Measurements from ENCODE around the gene DUSP16. TPM values are rescaled to one million over a fixed set of nuclear protein-coding genes. Genes with fewer than 3 reads are reported as not detected.
A peak's percentile ranks its signal among the peaks of the same experiment; 100 is the strongest.

The DUSP16 gene
- total and polyA plus RNA-seq, 3 donors from 2014 or later: 22.5 to 48.6 (median 42.1) TPM

- no peak for DNase-seq
- Histone ChIP-seq H3K4me3 (no peak overlapping the region), H3K9me3 (no peaks in the 10 kb centered on the region), H3K36me3 (ENCODE audit: low read depth, missing control alignments) (no peaks in the 10 kb centered on the region), H3K27ac (peak overlapping the region; percentile 23 to 73), H3K4me1 (peaks cover 16% of the 10 kb centered on the region), H3K27me3 (no peaks in the 10 kb centered on the region)
- intact Hi-C loops (cut with DNase I; ENCODE audit: low total_unique reads): no loop called here
- WGBS, 2 donors: 91 to 94% methylated on average over 2 of the region's 2 CpGs
- TF ChIP-seq, protein P1, sequence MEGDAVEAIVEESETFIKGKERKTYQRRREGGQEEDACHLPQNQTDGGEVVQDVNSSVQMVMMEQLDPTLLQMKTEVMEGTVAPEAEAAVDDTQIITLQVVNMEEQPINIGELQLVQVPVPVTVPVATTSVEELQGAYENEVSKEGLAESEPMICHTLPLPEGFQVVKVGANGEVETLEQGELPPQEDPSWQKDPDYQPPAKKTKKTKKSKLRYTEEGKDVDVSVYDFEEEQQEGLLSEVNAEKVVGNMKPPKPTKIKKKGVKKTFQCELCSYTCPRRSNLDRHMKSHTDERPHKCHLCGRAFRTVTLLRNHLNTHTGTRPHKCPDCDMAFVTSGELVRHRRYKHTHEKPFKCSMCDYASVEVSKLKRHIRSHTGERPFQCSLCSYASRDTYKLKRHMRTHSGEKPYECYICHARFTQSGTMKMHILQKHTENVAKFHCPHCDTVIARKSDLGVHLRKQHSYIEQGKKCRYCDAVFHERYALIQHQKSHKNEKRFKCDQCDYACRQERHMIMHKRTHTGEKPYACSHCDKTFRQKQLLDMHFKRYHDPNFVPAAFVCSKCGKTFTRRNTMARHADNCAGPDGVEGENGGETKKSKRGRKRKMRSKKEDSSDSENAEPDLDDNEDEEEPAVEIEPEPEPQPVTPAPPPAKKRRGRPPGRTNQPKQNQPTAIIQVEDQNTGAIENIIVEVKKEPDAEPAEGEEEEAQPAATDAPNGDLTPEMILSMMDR (IDR thresholded peaks at IDR 0.05): no peak
- no peak for TF ChIP-seq POLR2A (IDR thresholded peaks at IDR 0.05)
Observed at GRCh38 chr12:12441429-12441807, 121.2 kb downstream of the DUSP16 start.

DNA sequence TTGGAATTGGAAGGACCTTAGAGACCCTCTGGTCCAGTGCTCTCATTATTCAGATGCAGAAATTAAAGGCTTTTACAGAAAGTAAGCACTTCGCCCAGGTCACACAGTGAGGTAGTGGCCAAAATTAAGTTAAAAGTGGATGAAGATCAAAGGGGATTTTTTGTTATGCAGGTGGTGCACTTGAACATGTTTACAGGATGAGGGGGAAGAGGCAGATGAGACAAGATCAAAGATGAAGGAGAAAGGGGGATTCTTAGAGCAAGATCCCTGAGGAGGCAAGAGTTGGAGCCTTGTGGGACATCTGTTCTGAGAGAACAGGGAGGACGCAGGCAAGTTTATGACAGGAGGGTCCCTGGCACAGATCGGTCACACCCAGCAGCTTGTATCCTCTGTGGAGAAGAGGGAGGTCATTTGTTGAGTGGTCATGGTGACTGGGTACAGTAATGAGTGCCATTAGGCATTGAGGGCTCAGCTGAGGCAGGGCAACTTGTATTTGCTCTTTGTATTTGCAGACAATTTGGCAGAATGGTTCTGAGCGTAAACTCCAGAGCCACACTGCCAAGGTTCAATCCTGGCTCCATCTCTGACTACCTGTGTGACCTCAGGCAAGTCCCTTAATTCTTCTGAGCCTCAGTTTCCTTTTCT is 121.8 kb downstream of the DUSP16 start:
- intact Hi-C loops (cut with DNase I; ENCODE audit: low total_unique reads): no loop called here
- TF ChIP-seq POLR2A (IDR thresholded peaks at IDR 0.05): no peak
- TF ChIP-seq, protein P1 (IDR thresholded peaks at IDR 0.05): no peak

GRCh38 chr12:12439636-12440035 is 123.0 kb downstream of the DUSP16 start:
- WGBS, 2 donors: 81 to 88% methylated on average over 6 of the region's 6 CpGs
- no peaks in the 10 kb centered on the region for H3K36me3 ChIP-seq (ENCODE audit: low read depth, missing control alignments)

More for the DNA sequence above, 121.8 kb downstream of the DUSP16 start:
- no peaks in the 10 kb centered on the region for H3K27me3 ChIP-seq
- WGBS, 2 donors: 95 to 98% methylated on average over 4 of the region's 4 CpGs
- H3K36me3 ChIP-seq (ENCODE audit: low read depth, missing control alignments): no peaks in the 10 kb centered on the region
- peaks cover 16% of the 10 kb centered on the region for H3K4me1 ChIP-seq
- peak overlapping the region in 1 of 2 donors; percentile 23 for H3K27ac ChIP-seq
- no peaks in the 10 kb centered on the region for H3K9me3 ChIP-seq
- DNase-seq: no peak
- no peak overlapping the region for H3K4me3 ChIP-seq

DNA sequence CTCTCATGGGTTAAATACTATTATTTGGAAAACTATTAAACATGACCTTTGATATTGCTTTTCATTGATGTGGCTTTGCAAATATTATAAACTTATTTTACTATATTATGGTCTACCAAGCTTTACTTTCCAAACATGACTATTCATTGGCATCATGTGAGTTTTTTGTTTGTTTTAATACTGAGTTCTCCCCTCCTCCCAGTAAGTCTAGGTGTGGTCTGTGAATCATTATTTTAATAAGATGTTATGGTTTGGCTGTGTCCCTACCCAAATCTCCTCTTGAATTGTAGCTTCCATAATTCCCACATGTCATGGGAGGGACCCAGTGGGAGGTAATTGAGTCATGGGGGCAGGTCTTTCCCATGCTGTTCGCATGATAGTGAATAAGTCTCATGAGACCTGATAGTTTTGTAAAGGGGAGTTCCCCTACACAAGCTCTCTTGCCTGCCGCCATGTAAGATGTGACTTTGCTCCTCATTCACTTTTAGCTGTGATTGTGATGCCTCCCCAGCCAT is 125.8 kb downstream of the DUSP16 start:
- DNase-seq: no peak
- no peaks in the 10 kb centered on the region for H3K9me3 ChIP-seq
- TF ChIP-seq, protein P1 (IDR thresholded peaks at IDR 0.05): no peak
- no peak for TF ChIP-seq POLR2A (IDR thresholded peaks at IDR 0.05)
- no peak overlapping the region for H3K4me3 ChIP-seq
- intact Hi-C loops (cut with DNase I; ENCODE audit: low total_unique reads): no loop called here
- no peaks in the 10 kb centered on the region for H3K36me3 ChIP-seq (ENCODE audit: low read depth, missing control alignments)
- no peaks in the 10 kb centered on the region for H3K27me3 ChIP-seq
- H3K4me1 ChIP-seq: peaks cover 4% of the 10 kb centered on the region
- 96% methylated on average over 2 of the region's 2 CpGs for WGBS, 2 donors
- no peak overlapping the region for H3K27ac ChIP-seq

More at GRCh38 chr12:12439636-12440035, 123.0 kb downstream of the DUSP16 start:
- no peak overlapping the region for H3K27ac ChIP-seq
- peaks cover 16% of the 10 kb centered on the region for H3K4me1 ChIP-seq
- H3K27me3 ChIP-seq: no peaks in the 10 kb centered on the region
- no peaks in the 10 kb centered on the region for H3K9me3 ChIP-seq
- TF ChIP-seq, protein P1 (IDR thresholded peaks at IDR 0.05): no peak
- TF ChIP-seq POLR2A (IDR thresholded peaks at IDR 0.05): no peak
- intact Hi-C loops (cut with DNase I; ENCODE audit: low total_unique reads): no loop called here
- DNase-seq: no peak
- no peak overlapping the region for H3K4me3 ChIP-seq
